SK-N-SH treated with all-trans-retinoic acid at 6 μM for 48 hours (cell line): ENCODE data around the gene FRMD8.

ENCODE experiments used
- BACH2 ChIP-seq: fragments of 250-450 bp; sonication (Bioruptor Pico); IDR thresholded peaks from 2 replicates; pipeline ENCODE4 v1.9.0; 2021; ENCODE audit warnings: mild to moderate bottlenecking, borderline replicate concordance
- CSDC2 ChIP-seq: fragments of 250-450 bp; sonication (Bioruptor Pico); IDR thresholded peaks from 2 replicates; pipeline ENCODE4 v1.5.0; 2020; ENCODE audit warnings: mild to moderate bottlenecking, moderate library complexity
- CSRNP3 ChIP-seq: fragments of 250-450 bp; sonication (Bioruptor Pico); IDR thresholded peaks from 2 replicates; pipeline ENCODE4 v1.5.1; 2021; ENCODE audit warnings: mild to moderate bottlenecking, moderate library complexity
- ESRRG ChIP-seq: fragments of 250-450 bp; sonication (Bioruptor Pico); IDR thresholded peaks from 2 replicates; pipeline ENCODE4 v1.6.1; 2021; ENCODE audit warnings: mild to moderate bottlenecking
- GLIS3 ChIP-seq: fragments of 250-450 bp; sonication (Bioruptor Pico); IDR thresholded peaks from 2 replicates; pipeline ENCODE4 v1.5.0; 2020; ENCODE audit warnings: mild to moderate bottlenecking, moderate library complexity
- RARB ChIP-seq: fragments of 250-450 bp; sonication (Bioruptor Pico); IDR thresholded peaks from 2 replicates; pipeline ENCODE4 v1.8.0; 2021; ENCODE audit warnings: mild to moderate bottlenecking, moderate library complexity
- TOX ChIP-seq: fragments of 250-450 bp; sonication (Bioruptor Pico); IDR thresholded peaks from 2 replicates; pipeline ENCODE4 v1.8.0; 2021; ENCODE audit warnings: mild to moderate bottlenecking, moderate library complexity, borderline replicate concordance
- ZFP30 ChIP-seq: fragments of 450-650 bp; formaldehyde crosslinking; IDR thresholded peaks from 2 replicates; pipeline ENCODE4 v1.5.0; 2022; ENCODE audit warnings: mild to moderate bottlenecking, moderate library complexity
- ZNF70 ChIP-seq: fragments of 450-650 bp; formaldehyde crosslinking; IDR thresholded peaks from 2 replicates; pipeline ENCODE4 v1.5.0; 2020; ENCODE audit warnings: mild to moderate bottlenecking, moderate library complexity
- TF ChIP-seq, protein P1 (sequence below): fragments of 250-450 bp; sonication (Bioruptor Pico); IDR thresholded peaks from 2 replicates; pipeline ENCODE4 v1.5.0; 2020; ENCODE audit warnings: mild to moderate bottlenecking, moderate library complexity

GRCh38 chr11:65373839-65374580 is 12.4 kb upstream of the FRMD8 start:
- TF ChIP-seq, protein P1, sequence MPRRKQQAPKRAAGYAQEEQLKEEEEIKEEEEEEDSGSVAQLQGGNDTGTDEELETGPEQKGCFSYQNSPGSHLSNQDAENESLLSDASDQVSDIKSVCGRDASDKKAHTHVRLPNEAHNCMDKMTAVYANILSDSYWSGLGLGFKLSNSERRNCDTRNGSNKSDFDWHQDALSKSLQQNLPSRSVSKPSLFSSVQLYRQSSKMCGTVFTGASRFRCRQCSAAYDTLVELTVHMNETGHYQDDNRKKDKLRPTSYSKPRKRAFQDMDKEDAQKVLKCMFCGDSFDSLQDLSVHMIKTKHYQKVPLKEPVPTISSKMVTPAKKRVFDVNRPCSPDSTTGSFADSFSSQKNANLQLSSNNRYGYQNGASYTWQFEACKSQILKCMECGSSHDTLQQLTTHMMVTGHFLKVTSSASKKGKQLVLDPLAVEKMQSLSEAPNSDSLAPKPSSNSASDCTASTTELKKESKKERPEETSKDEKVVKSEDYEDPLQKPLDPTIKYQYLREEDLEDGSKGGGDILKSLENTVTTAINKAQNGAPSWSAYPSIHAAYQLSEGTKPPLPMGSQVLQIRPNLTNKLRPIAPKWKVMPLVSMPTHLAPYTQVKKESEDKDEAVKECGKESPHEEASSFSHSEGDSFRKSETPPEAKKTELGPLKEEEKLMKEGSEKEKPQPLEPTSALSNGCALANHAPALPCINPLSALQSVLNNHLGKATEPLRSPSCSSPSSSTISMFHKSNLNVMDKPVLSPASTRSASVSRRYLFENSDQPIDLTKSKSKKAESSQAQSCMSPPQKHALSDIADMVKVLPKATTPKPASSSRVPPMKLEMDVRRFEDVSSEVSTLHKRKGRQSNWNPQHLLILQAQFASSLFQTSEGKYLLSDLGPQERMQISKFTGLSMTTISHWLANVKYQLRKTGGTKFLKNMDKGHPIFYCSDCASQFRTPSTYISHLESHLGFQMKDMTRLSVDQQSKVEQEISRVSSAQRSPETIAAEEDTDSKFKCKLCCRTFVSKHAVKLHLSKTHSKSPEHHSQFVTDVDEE (CRISPR knock-in tag): no peak
- TF ChIP-seq CSDC2 (CRISPR knock-in tag) (no peak), ESRRG (no peak), RARB (CRISPR knock-in tag) (no peak), ZNF70 (CRISPR knock-in tag) (no peak), CSRNP3 (CRISPR knock-in tag) (no peak), BACH2 (CRISPR knock-in tag) (no peak), ZFP30 (no peak), GLIS3 (CRISPR knock-in tag) (no peak), TOX (CRISPR knock-in tag) (no peak)
